Endothelial cell of umbilical vein (primary cell): ENCODE data around the gene OR8J1.

Experiments
- CTCF ChIP-seq, 2 donors: IDR thresholded peaks; 1 replicate in 1 of 2; 2 replicates in 1 of 2; pipeline ENCODE4 v1.5.1; 2011; ENCODE audit warnings: low read length in 2 of 2, mild to moderate bottlenecking in 2 of 2, moderate library complexity in 2 of 2, control low read depth in 1 of 2, inconsistent platforms in 1 of 2, low read depth in 1 of 2; ENCODE audit not compliant: insufficient read depth in 1 of 2; ENCODE audit errors: extremely low read depth in 1 of 2
- EZH2 ChIP-seq: IDR thresholded peaks from 2 replicates; pipeline ENCODE4 v1.6.1; 2012; ENCODE audit warnings: borderline replicate concordance, low read depth, mild to moderate bottlenecking, moderate library complexity, low read length, inconsistent platforms; ENCODE audit not compliant: severe bottlenecking
- POLR2A ChIP-seq: IDR thresholded peaks from 2 replicates; pipeline ENCODE4 v1.6.1; 2012; ENCODE audit warnings: low read depth, mild to moderate bottlenecking, control low read depth, low read length

- TF ChIP-seq POLR2A (no peak), CTCF (IDR thresholded peaks at IDR 0.05; ENCODE audit: extremely low read depth in 1 of 2, insufficient read depth in 1 of 2, low read depth in 1 of 2, low read length in 2 of 2) (no peak), EZH2 (no peak)
Measured at GRCh38 chr11:56410801-56411200, 56.7 kb downstream of the OR8J1 start.
